Muscle of back (tissue), 13 donors: ENCODE data around the gene GFOD2. TPM values are rescaled to one million over a fixed set of nuclear protein-coding genes. Genes with fewer than 3 reads are reported as not detected.
"Not testable (repeated sequence)": the region's sequence is repeated elsewhere in the genome, so short reads cannot be mapped to it uniquely, and the experiment has no call there.

Source experiments
- DNase-seq, 3 donors: peaks; one replicate each; pipeline versions ENCODE4 v3.0.0 to v3.0.0-alpha.2; 2013
- long read RNA-seq, 9 donors: transcript quantifications; one replicate each; lab custom pipeline, GENCODE V29; 2026
- polyA plus RNA-seq, 10 donors: library from polyadenylated mRNA; unstranded; fragments of 120-200 nt; gene quantifications; one replicate each; pipeline ENCODE4 v1.2.1, GENCODE V29; 2013; ENCODE audit not compliant: insufficient read length in 10 of 10

The GFOD2 gene
- 10 to 100 TPM; 11.5 to 19.8 (median 13.7) TPM for polyA plus RNA-seq
- long read RNA-seq, donor 1, full-length matches to known transcripts: 5 of 5 reads
- long read RNA-seq, donor 1, partial matches to known transcripts: 0 of 5 reads
- long read RNA-seq, donor 1, other reads (novel, unspliced or antisense): 0 of 5 reads
- long read RNA-seq, donor 2, full-length matches to known transcripts: 2 of 2 reads
- long read RNA-seq, donor 2, partial matches to known transcripts: 0 of 2 reads
- long read RNA-seq, donor 2, other reads (novel, unspliced or antisense): 0 of 2 reads
- long read RNA-seq, donor 3: 0 reads
- long read RNA-seq, donor 4, partial matches to known transcripts: 0 of 4 reads
- long read RNA-seq, donor 4, other reads (novel, unspliced or antisense): 0 of 4 reads
- long read RNA-seq, donor 5, full-length matches to known transcripts: 5 of 5 reads
- long read RNA-seq, donor 5, partial matches to known transcripts: 0 of 5 reads
- long read RNA-seq, donor 5, other reads (novel, unspliced or antisense): 0 of 5 reads
- long read RNA-seq, donor 6, full-length matches to known transcripts: 7 of 7 reads
- long read RNA-seq, donor 6, partial matches to known transcripts: 0 of 7 reads
- long read RNA-seq, donor 6, other reads (novel, unspliced or antisense): 0 of 7 reads
- long read RNA-seq, donor 7, full-length matches to known transcripts: 5 of 5 reads
- long read RNA-seq, donor 7, partial matches to known transcripts: 0 of 5 reads
- long read RNA-seq, donor 7, other reads (novel, unspliced or antisense): 0 of 5 reads
- long read RNA-seq, donor 8, full-length matches to known transcripts: 7 of 7 reads
- long read RNA-seq, donor 8, partial matches to known transcripts: 0 of 7 reads
- long read RNA-seq, donor 8, other reads (novel, unspliced or antisense): 0 of 7 reads
- long read RNA-seq, donor 9, full-length matches to known transcripts: 2 of 2 reads
- long read RNA-seq, donor 9, partial matches to known transcripts: 0 of 2 reads
- long read RNA-seq, donor 9, other reads (novel, unspliced or antisense): 0 of 2 reads

DNA sequence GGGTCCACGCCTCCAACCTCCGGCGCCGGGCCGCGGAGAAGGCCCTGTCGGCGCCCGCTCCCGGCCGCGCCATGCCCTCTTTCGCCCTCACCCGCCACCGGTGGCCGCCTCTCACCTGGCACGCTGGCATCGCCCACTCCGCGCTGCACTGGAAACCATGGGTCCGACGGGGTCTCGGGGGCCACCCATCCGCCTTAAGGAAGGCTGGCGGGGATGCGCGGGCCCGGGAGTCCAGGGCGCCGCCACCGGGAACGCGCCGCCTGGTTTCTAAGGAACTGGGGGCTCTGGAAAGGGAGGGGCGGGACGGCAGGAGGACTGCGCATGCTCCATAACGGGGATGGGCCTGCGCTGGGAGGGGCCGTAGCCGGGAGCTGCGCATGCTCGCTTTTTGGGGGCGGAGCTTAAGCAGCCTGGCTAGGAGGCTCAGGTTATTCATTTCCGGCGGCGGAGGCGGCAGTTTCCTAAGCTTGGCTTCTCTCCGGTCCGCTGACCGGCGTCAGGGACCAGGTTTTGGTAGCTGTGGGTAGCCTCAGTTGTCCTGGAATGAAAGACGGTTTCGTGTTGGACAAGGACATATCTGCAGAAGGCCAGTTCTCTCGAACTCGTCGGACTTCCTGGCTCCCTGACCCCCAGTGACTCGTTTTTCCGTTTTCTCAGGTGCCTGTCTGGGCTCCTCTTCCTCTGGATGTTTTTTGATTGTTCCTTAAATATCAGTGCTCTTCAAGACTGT lies at the start of gene GFOD2:
TSS of gene GFOD2 (minus strand) at position 269 of the 730 bp plus-strand sequence. CDS start 33,601 bp downstream, outside the sequence.
- peak; percentile 94 to 98 (median 98) for DNase-seq

DNA sequence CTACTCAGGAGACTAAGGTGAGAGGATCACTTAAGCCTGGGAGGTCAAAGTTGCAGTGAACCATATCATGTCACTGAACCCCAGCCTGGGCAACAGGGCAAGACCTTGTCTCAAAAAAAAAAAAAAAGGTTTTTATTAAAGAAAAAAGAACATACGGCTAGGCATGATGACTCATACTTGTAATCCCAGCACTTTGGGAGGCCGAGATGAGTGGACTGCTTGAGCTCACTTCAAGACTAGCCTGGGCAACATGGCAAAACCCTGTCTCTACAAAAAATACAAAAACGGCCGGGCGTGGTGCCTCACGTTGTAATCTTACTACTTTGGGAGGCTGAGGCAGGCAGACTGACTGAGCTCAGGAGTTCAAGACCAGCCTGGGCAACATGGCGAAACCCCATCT lies 48.8 kb upstream of the GFOD2 start:
- DNase-seq: no peak

- no peak for DNase-seq
These were observed 47.2 kb upstream of the GFOD2 start for GRCh38 chr16:67766291-67766690.

GRCh38 chr16:67764158-67764667 lies 45.1 kb upstream of the GFOD2 start:
- no peak for DNase-seq

DNA sequence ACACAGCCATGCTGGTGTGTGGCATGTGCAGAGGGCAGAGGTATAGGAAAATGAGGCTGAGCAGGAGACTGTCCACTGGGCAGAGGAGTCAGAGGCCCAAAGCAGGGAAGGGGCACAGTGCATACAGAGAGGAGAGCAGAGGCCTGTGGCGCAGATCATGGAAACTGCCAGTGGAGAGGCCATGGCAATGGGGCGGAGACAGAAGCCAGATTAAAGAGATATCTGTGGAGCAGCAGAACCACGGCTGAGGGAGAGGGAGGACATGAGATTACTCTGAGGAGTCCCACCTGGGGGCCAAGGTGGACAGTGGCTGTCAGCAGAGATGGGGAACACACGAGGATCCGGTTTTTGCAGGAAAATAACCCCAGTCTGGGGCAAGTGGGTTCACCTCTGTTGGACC lies 44.0 kb upstream of the GFOD2 start:
- DNase-seq: no peak

DNA sequence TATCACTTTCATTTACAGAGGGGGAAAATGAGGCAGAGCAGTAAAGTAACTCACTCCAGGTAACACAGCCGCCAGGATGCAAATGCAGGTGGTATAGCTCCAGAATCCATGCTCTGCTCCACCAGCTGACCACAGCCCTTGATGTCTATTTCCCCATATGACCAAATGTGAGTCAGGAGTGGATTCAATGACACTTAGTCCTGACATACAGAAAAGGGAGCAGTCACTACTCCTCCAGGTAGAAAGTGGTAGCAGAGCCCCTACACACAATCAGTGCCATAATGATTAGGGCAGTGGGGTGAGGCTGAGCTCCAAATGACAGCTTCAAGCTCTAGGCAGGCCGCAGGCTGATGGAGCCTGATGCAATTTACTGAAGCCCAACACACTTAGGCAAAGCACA lies 43.3 kb upstream of the GFOD2 start:
- DNase-seq: no peak

DNA sequence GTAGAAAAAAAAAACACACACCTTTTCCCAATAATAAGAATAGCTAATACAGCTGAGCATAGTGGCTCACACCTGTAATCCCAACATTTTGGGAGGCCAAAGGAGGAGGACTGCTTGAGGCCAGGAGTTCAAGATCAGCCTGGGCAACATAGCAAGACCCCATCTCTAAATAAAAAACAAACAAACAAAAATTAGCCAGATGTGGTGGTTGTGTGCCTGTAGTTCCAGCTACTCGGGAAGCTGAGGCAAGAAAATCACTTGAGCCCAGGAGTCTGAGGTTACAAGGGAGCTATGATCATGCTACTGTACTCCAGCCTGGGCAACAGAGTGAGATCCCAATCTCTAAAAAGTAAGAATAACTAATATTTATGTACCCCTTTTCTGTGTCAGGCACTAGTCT lies 42.8 kb upstream of the GFOD2 start:
- no peak for DNase-seq

GRCh38 chr16:67760956-67761230 lies 41.8 kb upstream of the GFOD2 start:
- DNase-seq: no peak

DNA sequence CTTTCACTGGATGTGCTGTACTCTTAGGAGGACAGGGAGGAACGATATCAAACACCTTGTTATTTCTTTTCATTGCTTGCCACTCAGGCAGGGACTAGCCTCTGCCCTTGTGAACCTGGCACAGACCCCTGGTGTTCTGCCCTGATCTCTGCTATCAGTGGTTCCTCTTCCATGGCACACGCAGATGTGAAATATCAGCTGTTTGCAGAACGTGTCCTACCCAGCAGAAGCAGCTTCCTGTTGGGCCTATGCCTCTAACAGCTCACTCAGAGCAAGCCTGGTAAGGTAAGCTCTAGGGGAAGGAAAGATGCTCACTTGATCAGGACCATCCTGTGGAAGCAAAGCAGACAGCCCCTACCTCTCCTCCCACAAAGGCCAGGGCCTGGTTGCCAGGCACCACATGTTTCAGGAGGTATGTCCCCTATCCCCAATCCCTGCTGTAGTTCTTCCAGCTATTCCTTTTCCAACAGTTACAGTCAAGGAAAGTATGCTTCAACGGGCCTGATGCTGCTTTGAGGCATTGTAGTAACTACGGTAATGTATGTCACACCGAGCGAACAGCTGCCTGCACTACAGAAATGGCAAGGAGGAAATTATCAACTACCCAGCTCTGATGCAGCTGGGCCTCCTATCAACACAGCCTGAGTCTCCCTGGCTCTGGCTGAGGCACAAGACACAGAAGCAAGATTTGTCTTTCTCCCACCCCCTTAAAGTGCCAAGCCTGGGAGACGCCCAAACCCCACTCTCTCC lies 41.3 kb upstream of the GFOD2 start:
- DNase-seq: no peak

GRCh38 chr16:67758966-67759365 lies 39.9 kb upstream of the GFOD2 start:
- DNase-seq: no peak

DNA sequence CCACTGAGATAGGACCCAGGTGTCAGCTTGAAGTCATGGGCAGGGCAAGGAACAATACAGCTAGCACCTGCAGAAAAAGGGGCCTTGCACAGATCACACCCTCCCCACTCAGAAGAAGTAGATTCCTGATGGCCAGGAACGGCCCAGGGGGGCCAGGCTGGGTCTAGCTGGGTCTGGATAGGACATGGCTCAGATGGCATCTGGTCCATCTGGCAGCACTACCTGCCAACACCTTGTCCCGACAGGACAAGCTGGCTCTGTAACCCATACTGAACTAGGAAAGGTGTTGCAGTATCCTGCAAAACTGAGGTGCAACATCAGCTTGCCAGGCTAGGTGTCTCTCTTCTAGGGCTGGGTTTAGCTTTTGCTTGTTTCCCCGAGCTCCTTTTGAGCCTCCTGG lies 38.9 kb upstream of the GFOD2 start:
- no peak for DNase-seq

DNA sequence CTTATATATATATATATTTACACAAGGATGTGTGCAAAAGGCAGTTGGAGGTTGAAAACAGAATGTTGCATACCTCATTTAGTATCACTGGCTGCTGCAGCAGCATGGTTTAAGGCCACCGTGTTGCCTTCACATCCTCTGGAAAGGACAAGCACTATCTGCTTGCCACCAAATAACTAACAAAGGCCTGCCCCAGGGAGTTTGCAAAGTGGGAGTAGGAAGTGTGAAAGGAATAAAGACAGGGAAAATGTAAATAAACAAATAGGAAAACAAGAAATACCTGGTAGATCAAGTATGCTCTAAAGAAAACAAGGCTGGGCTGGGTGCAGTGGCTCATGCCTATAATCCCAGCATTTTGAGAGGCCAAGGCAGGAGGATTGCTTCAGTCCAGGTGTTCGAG lies 33.5 kb upstream of the GFOD2 start:
- no peak for DNase-seq

GRCh38 chr16:67751331-67751730 lies 32.2 kb upstream of the GFOD2 start:
- DNase-seq: not testable (repeated sequence)

DNA sequence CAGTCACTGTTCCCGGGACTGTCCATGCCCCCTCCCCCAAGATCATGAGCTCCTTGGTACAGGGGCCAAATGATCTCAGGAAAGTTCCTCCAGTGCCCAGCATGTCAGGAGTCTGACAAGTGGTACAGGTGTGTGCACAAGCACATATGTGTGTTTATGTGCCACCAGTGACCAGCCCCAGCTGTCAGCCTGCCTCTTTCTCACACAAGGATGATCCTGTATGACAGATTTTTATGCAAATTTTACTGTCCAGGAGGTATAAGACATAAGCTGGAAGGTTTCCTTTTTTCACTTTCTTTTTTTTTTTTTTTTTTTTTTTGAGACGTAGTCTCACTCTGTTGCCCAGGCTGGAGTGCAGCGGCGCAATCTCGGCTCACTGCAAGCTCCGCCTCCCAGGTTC lies 31.4 kb upstream of the GFOD2 start:
- no peak for DNase-seq

- no peak for DNase-seq
These were observed 30.4 kb upstream of the GFOD2 start for GRCh38 chr16:67749436-67750078.

GRCh38 chr16:67748834-67749233 lies 29.7 kb upstream of the GFOD2 start:
- no peak for DNase-seq

DNA sequence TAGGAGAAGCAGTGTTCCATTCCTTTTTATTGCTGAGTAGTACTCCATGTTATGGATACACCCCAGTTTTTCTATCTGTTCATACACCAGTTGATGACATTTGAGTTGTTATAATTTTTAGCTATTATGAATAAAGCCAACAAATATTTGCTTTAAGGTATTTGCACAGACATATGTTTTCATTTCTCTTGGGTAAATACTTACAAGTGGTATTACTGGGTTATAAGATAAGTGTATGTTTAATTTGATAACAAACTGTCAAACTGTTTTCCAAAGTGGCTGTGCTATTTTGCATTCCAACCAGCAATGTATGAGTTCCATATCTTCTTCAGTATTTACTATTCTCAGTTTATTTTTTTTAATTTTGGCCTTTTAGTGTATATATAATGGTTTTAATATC lies 27.7 kb upstream of the GFOD2 start:
- DNase-seq: no peak

- DNase-seq: no peak
These were observed 22.0 kb upstream of the GFOD2 start for GRCh38 chr16:67741118-67741517.

GRCh38 chr16:67740391-67740790 lies 21.3 kb upstream of the GFOD2 start:
- DNase-seq: no peak

- no peak for DNase-seq
These were observed 17.7 kb upstream of the GFOD2 start for GRCh38 chr16:67736858-67737257.
